Panc1 (cell line): ENCODE results near the gene PCED1B. TPM values are rescaled to one million over a fixed set of nuclear protein-coding genes. Genes with fewer than 3 reads are reported as not detected.

ENCODE experiments used
- ATAC-seq: fragments of 200-7000 bp; cut with Tn5 transposase; 2 replicates; pipeline ENCODE4 v1.9.1; 2020; ENCODE audit warnings: mild to moderate bottlenecking, moderate library complexity
- BruUV-seq: library from RNA; stranded (reverse); fragments of 400-500 nt; replicated peaks from 2 replicates; lab custom pipeline; 2021; lab: Mats Ljungman, UMichigan
- CTCF ChIA-PET: fragments of 300-600 bp; sonication (Branson Sonifier 250); formaldehyde crosslinking; loops from one replicate; lab custom pipeline; 2022; ENCODE audit warnings: antibody characterized with exemption; lab: Charles Lee
- POLR2A ChIA-PET: fragments of 300-600 bp; sonication (Branson Sonifier 250); formaldehyde crosslinking; loops from one replicate; lab custom pipeline; 2022; ENCODE audit warnings: antibody characterized with exemption; lab: Charles Lee
- DNase-seq: peaks from one replicate; pipeline ENCODE4 v3.0.0-alpha.2; 2010; ENCODE audit warnings: low read depth, low spot score
- H3K27ac ChIP-seq: 2 replicates; pipeline ENCODE4 v1.5.1; 2011; ENCODE audit warnings: mild to moderate bottlenecking, low read length, inconsistent platforms
- H3K27me3 ChIP-seq: fragments of 200-500 bp; sonication (Bioruptor generic); 2 replicates; pipeline ENCODE4 v1.6.0; 2014; ENCODE audit warnings: low read length, inconsistent platforms; ENCODE audit not compliant: control insufficient read depth, insufficient read depth
- H3K36me3 ChIP-seq: fragments of 200-500 bp; sonication (Bioruptor generic); 2 replicates; pipeline ENCODE4 v1.5.1; 2014; ENCODE audit warnings: inconsistent platforms, mild to moderate bottlenecking, low read length, moderate library complexity; ENCODE audit not compliant: control insufficient read depth, insufficient read depth
- H3K4me1 ChIP-seq: 2 replicates; pipeline ENCODE4 v1.5.1; 2011; ENCODE audit warnings: inconsistent platforms, mild to moderate bottlenecking, low read length, moderate library complexity; ENCODE audit not compliant: control insufficient read depth, insufficient read depth
- H3K4me3 ChIP-seq, 2 experiments: 2 replicates each; pipeline ENCODE4 v1.5.1; 2011 to 2012; ENCODE audit warnings: low read depth in 2 of 2, low read length in 2 of 2, mild to moderate bottlenecking in 2 of 2, inconsistent platforms in 1 of 2, moderate library complexity in 1 of 2
- H3K9me3 ChIP-seq: fragments of 200-500 bp; sonication (Bioruptor generic); 2 replicates; pipeline ENCODE4 v1.5.1; 2014; ENCODE audit warnings: low read depth, mild to moderate bottlenecking, inconsistent platforms, low read length, moderate library complexity; ENCODE audit not compliant: control insufficient read depth, insufficient read depth
- POLR2AphosphoS5 ChIP-seq: IDR thresholded peaks from 2 replicates; pipeline ENCODE4 v1.6.1; 2012; ENCODE audit warnings: mild to moderate bottlenecking, low read depth, low read length, moderate library complexity
- SIN3A ChIP-seq: IDR thresholded peaks from 2 replicates; pipeline ENCODE4 v1.6.1; 2012; ENCODE audit warnings: low read depth, mild to moderate bottlenecking, low read length, moderate library complexity, borderline replicate concordance; ENCODE audit not compliant: insufficient read depth
- TCF7L2 ChIP-seq: IDR thresholded peaks from 2 replicates; pipeline ENCODE4 v1.6.1; 2011; ENCODE audit warnings: mild to moderate bottlenecking, low read depth, low read length, inconsistent platforms
- in situ Hi-C: cut with HindIII; loops from 2 replicates; pipeline ENCODE4 v1.10.0; 2016; ENCODE audit warnings: low sequenced_read_pairs, low pct_unique_long_range_greater_than_20kb
- intact Hi-C: fragments of 100-400 bp; cut with micrococcal nuclease; formaldehyde crosslinking; loops from one replicate; pipeline ENCODE4 v1.10.0; 2022; ENCODE audit not compliant: unreplicated experiment
- total RNA-seq: library from RNA; stranded (reverse); gene quantifications from one replicate; pipeline ENCODE4 v1.2.1, GENCODE V29; 2021; ENCODE audit not compliant: unreplicated experiment
- TF ChIP-seq, protein P1 (sequence below): fragments of 450-650 bp; IDR thresholded peaks from 2 replicates; pipeline ENCODE4 v1.5.1; 2017; ENCODE audit warnings: mild to moderate bottlenecking
- TF ChIP-seq, protein P2 (sequence below), 2 experiments: IDR thresholded peaks; 2 replicates each; pipeline ENCODE4 v1.6.1; 2011 to 2012; ENCODE audit warnings: low read depth in 2 of 2, control low read depth in 1 of 2, low read length in 1 of 2, mild to moderate bottlenecking in 1 of 2, moderate library complexity in 1 of 2; ENCODE audit not compliant: insufficient read depth in 1 of 2

PCED1B gene
- total RNA-seq, 1 experiment from 2014 or later = 0.82 TPM

DNA sequence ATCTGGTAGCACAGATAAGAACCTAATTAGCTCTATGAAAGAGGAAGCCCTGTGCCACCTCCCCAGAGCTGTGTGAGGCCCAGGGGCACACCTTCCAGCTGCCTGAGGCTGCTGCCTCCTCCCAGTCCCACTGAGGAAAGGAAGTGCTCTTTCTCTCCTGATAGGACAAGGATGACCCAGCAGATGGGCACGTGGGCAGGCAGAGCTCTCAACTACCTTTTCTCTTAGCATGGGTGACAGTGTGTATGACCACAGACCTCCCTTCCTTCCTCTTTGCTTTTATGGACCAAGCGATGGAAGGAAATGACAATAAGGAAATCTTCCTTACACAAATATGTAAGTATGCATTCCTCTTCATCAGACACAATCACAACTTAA lies 127.9 kb downstream of the PCED1B start:
- in situ Hi-C loops = no loop called here
- no peaks in the 10 kb centered on the region for H3K4me1 ChIP-seq
- TF ChIP-seq POLR2AphosphoS5 (no peak), TCF7L2 (no peak), SIN3A (no peak)
- TF ChIP-seq, protein P1, sequence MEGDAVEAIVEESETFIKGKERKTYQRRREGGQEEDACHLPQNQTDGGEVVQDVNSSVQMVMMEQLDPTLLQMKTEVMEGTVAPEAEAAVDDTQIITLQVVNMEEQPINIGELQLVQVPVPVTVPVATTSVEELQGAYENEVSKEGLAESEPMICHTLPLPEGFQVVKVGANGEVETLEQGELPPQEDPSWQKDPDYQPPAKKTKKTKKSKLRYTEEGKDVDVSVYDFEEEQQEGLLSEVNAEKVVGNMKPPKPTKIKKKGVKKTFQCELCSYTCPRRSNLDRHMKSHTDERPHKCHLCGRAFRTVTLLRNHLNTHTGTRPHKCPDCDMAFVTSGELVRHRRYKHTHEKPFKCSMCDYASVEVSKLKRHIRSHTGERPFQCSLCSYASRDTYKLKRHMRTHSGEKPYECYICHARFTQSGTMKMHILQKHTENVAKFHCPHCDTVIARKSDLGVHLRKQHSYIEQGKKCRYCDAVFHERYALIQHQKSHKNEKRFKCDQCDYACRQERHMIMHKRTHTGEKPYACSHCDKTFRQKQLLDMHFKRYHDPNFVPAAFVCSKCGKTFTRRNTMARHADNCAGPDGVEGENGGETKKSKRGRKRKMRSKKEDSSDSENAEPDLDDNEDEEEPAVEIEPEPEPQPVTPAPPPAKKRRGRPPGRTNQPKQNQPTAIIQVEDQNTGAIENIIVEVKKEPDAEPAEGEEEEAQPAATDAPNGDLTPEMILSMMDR = no peak
- TF ChIP-seq, protein P2, sequence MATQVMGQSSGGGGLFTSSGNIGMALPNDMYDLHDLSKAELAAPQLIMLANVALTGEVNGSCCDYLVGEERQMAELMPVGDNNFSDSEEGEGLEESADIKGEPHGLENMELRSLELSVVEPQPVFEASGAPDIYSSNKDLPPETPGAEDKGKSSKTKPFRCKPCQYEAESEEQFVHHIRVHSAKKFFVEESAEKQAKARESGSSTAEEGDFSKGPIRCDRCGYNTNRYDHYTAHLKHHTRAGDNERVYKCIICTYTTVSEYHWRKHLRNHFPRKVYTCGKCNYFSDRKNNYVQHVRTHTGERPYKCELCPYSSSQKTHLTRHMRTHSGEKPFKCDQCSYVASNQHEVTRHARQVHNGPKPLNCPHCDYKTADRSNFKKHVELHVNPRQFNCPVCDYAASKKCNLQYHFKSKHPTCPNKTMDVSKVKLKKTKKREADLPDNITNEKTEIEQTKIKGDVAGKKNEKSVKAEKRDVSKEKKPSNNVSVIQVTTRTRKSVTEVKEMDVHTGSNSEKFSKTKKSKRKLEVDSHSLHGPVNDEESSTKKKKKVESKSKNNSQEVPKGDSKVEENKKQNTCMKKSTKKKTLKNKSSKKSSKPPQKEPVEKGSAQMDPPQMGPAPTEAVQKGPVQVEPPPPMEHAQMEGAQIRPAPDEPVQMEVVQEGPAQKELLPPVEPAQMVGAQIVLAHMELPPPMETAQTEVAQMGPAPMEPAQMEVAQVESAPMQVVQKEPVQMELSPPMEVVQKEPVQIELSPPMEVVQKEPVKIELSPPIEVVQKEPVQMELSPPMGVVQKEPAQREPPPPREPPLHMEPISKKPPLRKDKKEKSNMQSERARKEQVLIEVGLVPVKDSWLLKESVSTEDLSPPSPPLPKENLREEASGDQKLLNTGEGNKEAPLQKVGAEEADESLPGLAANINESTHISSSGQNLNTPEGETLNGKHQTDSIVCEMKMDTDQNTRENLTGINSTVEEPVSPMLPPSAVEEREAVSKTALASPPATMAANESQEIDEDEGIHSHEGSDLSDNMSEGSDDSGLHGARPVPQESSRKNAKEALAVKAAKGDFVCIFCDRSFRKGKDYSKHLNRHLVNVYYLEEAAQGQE (IDR thresholded peaks at IDR 0.05; ENCODE audit: insufficient read depth in 1 of 2, low read depth in 2 of 2, low read length in 1 of 2) = no peak
- DNase-seq (no peak), ATAC-seq (no peak)
- no peaks in the 10 kb centered on the region for H3K9me3 ChIP-seq
- H3K36me3 ChIP-seq = no peaks in the 10 kb centered on the region
- ChIA-PET CTCF (no interaction called here), POLR2A (no interaction called here)
- no peak overlapping the region for H3K4me3 ChIP-seq
- intact Hi-C loops = no loop called here
- no peaks in the 10 kb centered on the region for H3K27me3 ChIP-seq
- BruUV-seq = no TSS peak
- H3K27ac ChIP-seq = no peak overlapping the region

DNA sequence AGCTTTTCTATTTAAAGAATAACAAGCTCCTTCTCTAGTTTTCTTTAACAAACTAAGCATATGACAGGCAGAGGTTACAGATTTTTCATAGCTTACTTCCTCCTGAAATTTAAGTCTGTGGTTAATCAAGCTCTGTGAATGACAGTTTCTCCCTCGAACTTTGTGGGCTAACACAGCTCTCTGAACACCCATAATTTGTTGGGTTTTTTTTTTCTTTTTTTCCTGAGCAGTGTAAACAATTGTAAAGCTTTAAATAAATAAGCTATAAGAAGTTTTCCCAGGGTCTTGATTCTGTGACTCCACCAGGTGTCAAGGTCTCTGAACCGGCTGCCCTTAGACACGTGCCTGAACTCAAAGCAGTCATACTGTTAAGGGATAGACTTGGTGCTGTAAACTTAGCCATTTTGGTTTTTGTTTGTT lies 128.4 kb downstream of the PCED1B start:
- DNase-seq (no peak), ATAC-seq (no peak)
- TF ChIP-seq TCF7L2 = no peak
- TF ChIP-seq, protein P1 = no peak
- no peak for TF ChIP-seq POLR2AphosphoS5
- TF ChIP-seq, protein P2 (IDR thresholded peaks at IDR 0.05; ENCODE audit: insufficient read depth in 1 of 2, low read depth in 2 of 2, low read length in 1 of 2) = no peak
- no peak for TF ChIP-seq SIN3A
- no peaks in the 10 kb centered on the region for H3K9me3 ChIP-seq
- H3K4me1 ChIP-seq = no peaks in the 10 kb centered on the region
- CTCF ChIA-PET = interaction anchor here (0.6 kb wide), 1 partner anchor 334 kb away, joined by 3 read pairs; no protein-coding TSS in a partner anchor
- H3K27me3 ChIP-seq = no peaks in the 10 kb centered on the region
- no peaks in the 10 kb centered on the region for H3K36me3 ChIP-seq
- intact Hi-C loops (no loop called here), in situ Hi-C loops (no loop called here)
- POLR2A ChIA-PET = no interaction called here
- BruUV-seq = no TSS peak
- no peak overlapping the region for H3K27ac ChIP-seq
- no peak overlapping the region for H3K4me3 ChIP-seq
